GM18909 (cell line): Measurements from ENCODE around the gene SLC12A7.
"Not testable (repeated sequence)": the region's sequence is repeated elsewhere in the genome, so short reads cannot be mapped to it uniquely, and the experiment has no call there.

Experiments used
- ATAC-seq: cut with Tn5 transposase; IDR thresholded peaks from one replicate; pipeline ENCODE4 v1.9.1; 2021; ENCODE audit warnings: mild to moderate bottlenecking; ENCODE audit not compliant: unreplicated experiment, poor library complexity

SLC12A7 gene

DNA sequence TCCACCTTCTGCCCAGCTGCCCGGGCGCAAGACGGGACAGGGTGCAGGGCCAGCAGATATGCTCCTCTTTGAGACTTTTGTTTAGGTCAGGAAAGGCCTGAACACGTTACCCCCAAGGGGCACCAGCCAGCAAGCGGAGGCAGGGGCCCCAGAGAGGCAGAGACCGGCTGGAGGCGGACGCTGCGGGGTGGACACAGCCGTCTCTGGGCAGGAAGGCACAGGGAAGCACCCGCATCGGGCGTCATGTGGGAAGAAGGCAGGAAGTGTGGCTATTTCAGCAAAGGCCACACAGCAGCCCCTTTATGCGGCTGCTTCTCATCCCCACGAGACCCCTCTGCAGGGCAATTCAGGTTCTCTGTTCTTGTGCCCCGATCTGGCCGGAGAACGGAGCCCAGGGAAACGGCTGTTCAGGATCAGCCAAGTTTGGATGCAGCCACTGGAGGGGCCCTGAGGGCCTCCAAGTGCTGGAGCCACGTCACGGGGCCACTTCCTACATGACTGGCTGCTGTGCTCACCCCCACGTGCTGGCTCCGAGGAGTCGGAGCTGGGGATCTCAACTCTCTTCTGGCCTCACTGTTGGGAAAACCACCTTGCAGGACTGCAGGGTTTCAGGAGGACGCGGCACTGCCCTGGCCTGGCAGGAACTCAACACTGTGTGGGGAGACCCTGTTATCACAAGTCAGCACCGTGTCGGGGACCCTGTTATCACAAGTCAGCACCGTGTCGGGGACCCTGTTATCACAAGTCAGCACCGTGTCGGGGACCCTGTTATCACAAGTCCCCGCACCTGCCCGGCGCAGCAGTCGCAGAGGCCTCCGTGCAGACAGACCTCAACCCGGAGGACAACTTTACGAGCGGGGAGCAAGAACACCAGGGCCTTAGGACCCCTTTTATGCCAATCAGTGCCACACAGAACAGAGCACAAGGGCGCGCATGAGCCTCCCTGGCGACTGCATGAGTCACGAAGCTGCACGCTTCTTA lies 44.4 kb downstream of the SLC12A7 start:
- no peak for ATAC-seq

- no peak for ATAC-seq
Observed at GRCh38 chr5:1066676-1067075, 45.2 kb downstream of the SLC12A7 start.

- ATAC-seq: no peak
Observed at GRCh38 chr5:1065891-1066650, 45.8 kb downstream of the SLC12A7 start.

GRCh38 chr5:1065143-1065750 lies 46.6 kb downstream of the SLC12A7 start:
- no peak for ATAC-seq

- no peak for ATAC-seq
Observed at GRCh38 chr5:1064383-1065142, 47.3 kb downstream of the SLC12A7 start.

DNA sequence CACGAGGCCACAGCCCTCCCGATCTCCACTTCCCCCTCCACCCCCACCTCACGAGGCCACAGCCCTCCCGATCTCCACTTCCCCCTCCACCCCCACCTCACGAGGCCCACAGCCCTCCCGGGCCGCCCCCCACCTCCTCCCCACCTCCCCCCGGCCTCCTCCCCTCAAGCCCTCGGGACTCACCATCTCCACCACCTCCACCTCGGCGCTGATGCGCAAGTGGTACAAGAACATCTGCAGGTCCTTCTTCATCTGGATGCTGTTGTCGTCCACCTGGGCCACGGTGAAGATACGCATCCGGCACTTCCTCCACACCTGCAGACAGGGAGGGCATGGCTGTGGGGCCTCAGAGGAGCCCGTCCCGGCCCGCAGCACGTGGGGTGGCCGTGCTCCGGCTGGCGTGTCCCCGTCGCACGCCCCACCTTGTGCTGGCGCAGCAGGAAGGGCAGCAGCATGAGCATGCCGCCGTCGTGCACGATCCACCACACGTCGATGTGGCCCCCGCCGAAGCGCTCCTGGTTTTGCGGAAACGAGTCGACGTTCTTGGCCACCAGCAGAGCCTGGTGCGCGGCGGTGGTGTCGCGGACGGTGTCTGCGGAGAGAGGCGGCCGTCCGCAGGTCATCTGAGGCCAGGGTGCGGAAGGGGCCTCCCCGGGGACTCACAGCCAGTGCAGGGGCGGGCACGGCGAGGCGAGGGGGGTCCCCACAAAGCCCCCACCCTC lies 48.0 kb downstream of the SLC12A7 start:
- ATAC-seq: no peak

GRCh38 chr5:1062761-1063568 lies 48.9 kb downstream of the SLC12A7 start:
- ATAC-seq: no peak

GRCh38 chr5:1061916-1062315 lies 49.9 kb downstream of the SLC12A7 start:
- no peak for ATAC-seq

- ATAC-seq: not testable (repeated sequence)
Observed at GRCh38 chr5:1061292-1061691, 50.6 kb downstream of the SLC12A7 start.

DNA sequence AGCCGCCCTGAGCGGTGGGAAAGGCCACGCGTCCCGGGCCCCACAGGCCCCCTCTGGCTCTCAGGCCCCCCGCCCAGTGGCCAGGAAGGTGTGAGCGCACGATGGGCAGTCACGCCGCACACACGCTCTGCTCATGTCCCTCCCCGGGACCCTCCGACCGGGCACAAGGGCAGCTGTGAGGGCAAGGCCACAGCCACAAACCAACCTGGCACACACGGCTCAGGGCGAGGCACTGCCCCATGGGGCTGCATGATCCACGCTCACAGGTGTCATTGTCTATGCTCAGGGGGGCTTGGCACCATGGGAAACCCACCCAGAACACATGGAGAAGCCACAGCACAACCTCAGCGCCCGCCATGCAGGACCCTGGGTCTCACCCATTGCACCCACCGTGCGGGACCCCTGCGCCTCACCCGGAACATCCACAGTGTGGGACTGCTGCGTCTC lies 51.3 kb downstream of the SLC12A7 start:
- ATAC-seq: no peak

GRCh38 chr5:1059884-1060263 lies 52.0 kb downstream of the SLC12A7 start:
- ATAC-seq: no peak

DNA sequence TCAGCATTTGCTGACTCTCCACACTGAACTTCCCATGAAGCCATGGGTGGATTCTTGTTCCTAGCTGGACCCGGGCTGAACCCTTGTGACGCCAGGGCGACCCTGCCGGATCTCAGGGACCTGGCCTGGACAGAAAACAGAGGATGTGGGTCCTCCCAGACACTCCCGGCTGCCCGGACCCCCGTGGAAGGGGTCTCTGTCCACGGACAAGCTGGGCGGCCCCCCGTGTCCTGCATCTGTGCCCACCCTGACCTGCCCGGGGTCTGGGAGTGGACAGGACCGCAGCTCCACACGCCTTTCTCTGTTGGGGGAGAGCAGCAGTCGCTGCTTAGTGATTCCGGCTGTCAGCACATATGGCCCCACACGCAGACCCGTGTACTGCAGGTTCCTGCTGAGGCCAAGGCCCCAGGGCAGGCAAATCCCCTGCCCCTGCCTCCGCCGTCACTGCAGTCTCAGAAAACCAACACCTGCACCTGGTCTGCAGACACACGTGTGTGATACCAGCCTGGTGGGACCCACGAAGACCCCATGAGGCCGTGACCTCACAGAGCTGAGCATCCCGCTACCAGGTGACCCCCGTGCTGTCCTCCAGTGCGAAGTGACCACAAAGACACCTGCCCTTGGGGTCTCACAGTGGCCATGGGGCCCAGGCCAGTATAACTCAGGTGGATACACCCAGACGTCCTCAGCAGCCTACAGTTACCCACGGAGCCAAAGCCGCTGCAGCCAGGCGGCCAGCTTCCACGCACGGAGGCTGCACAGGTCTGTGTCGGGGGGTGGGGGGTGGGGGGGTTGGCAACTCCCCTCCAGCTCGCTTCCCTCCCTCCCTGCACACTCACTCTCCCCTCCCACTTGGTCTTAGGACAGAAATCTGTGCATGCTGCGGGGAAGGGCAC lies 52.6 kb downstream of the SLC12A7 start:
- no peak for ATAC-seq

DNA sequence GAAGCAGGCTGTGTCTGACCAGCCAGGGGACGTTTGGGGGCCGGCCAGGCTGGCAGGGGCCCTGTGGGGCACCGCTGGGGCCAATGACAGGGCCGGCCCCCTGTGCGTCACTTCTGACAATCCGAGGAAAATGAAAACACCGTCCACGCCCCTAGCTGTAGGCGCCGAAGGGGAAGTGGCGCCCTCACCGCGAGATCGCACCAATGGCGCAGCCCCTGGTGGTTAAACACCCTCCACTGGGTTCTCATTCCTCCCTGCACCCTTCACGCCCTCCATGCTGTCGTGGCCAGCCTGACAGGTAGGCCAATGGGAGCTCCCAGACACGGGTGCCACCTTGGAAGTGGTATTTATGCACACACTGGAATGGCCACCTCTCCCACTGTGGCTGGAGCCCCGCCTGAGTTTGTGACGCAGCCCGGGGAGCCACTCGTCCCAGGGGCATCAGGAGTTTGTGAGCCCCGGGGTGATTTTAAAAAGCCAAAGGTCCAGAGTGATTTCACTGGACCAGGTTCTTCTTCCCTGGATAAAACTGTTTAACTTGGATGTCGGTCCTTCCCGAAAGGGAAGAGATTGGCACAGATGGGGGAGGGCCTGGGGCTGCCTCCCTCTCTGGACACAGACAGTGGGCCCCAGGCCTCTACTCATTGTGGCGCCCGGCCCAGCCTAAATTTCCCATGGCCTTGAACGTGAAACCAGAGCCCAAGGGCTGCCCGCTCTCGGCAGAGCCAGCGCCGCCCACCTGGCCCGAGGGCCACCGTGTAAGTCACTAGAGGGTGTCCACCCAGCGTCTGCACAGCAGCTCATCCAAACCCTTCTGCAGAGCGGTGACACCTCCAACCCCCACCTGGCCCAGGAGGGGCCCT lies 53.5 kb downstream of the SLC12A7 start:
- ATAC-seq: no peak

DNA sequence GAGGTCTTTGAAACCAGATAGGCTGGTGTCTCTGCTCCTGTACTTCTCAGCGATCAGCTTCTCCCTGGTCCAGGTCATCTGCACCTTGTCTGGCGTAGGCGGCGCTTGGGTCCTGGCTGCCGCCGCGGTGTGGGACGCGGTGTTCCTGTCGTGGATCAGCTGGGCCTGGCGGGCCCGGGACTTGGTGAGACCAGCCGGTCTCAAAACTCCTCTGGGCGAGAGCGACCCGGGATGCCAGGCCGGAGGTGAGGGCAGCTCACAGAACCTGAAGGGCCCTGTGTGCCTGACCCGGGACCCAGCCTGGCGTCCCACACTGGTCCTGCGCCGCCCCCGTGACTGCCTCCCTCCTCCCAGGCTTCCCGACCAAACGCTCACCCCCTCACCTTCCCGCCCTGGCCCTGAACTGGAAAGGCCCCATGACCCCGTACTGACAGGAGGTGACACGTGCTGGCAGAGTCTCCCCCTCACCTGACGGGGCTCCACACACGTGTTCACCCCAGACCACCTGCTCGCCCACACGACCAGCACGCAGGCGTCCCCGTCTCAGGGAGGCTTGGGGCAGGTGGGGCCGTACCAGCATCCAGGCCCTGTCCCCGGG lies 54.3 kb downstream of the SLC12A7 start:
- no peak for ATAC-seq

- no peak for ATAC-seq
Observed at GRCh38 chr5:1056611-1057484, 55.0 kb downstream of the SLC12A7 start.
